Retinal pigment epithelial cell (primary cell): ENCODE results near the gene FCMR.
"Not testable (repeated sequence)": the region's sequence is repeated elsewhere in the genome, so short reads cannot be mapped to it uniquely, and the experiment has no call there.

Source experiments
- DNase-seq: peaks from one replicate; pipeline ENCODE4 v3.0.0-alpha.2; 2010; ENCODE audit warnings: low read depth
- H3K4me3 ChIP-seq: 2 replicates; pipeline ENCODE4 v1.5.1; 2011; ENCODE audit warnings: mild to moderate bottlenecking, low read length, control low read depth, moderate library complexity
- CTCF ChIP-seq: conservative IDR thresholded peaks from 2 replicates; pipeline ENCODE4 v1.5.1; 2011; ENCODE audit warnings: low read depth, low read length, control low read depth, inconsistent platforms

Gene FCMR

GRCh38 chr1:206931709-206932108, 10.0 kb upstream of the FCMR start:
- TF ChIP-seq CTCF, result peak; percentile 21
- DNase-seq, result no peak
- H3K4me3 ChIP-seq, result no peak overlapping the region

DNA sequence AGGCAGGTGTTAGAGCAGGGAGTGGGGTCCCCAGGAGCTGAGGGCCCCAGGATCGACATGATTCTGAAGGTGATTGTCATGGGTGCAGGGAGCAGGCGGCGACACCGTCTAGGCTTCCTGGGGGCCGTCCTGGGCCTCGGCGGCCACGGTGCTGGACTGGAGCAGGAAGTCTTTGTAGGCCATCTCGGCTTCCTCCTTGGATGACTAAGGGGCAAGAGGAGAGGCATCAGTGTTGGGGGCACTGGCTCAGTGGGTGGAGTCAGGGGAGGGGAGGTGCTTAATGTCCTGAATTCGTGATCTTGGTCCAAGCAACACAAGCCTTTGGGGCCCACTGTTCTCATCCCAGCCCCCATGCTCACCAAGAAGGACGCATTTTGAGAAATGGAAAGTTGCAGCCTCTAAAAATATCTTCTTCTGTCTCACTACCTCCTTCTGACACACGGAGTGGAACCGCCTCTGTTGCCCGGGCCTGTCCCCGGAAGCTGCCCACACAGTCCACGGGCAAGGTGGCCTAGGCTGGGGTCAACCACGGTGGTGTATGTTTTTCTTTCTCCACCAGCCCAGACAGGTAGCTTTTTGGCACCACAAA, 8.6 kb upstream of the FCMR start:
- no peak overlapping the region for H3K4me3 ChIP-seq
- DNase-seq, result no peak
- no peak for TF ChIP-seq CTCF

GRCh38 chr1:206929524-206929923, 7.8 kb upstream of the FCMR start:
- no peak for TF ChIP-seq CTCF
- H3K4me3 ChIP-seq, result no peak overlapping the region
- no peak for DNase-seq

GRCh38 chr1:206926286-206926685, 4.5 kb upstream of the FCMR start:
- TF ChIP-seq CTCF, result no peak
- no peak overlapping the region for H3K4me3 ChIP-seq
- no peak for DNase-seq

- no peak for TF ChIP-seq CTCF
- no peak for DNase-seq
- H3K4me3 ChIP-seq, result no peak overlapping the region
Observed at GRCh38 chr1:206925106-206925736, 3.5 kb upstream of the FCMR start.

DNA sequence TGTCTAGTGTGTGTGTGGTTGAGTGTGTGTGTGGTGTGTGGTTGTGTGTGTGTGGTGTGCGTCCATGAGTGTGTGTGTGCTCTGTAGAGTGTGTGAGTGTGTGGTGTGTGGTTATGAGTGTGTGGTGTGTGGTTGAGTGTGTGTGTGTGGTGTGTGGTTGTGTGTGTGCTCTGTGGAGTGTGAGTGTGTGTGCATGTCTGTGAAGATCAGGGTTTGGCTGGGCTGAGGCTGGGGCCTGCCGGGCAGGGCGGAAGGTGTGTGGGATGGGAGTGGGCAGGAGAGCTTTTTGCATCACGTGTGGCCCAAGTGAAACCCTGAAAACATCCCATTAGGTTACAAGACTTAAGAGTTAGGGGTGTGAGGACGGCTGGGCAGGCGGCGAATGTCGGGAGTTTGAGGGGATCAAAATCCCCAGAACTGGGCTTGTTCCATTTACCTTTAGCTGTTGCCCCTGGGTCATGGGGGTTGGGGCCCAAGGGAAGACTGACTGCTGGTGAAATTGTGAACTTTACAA, 2.9 kb upstream of the FCMR start:
- no peak overlapping the region for H3K4me3 ChIP-seq
- no peak for TF ChIP-seq CTCF
- no peak for DNase-seq

DNA sequence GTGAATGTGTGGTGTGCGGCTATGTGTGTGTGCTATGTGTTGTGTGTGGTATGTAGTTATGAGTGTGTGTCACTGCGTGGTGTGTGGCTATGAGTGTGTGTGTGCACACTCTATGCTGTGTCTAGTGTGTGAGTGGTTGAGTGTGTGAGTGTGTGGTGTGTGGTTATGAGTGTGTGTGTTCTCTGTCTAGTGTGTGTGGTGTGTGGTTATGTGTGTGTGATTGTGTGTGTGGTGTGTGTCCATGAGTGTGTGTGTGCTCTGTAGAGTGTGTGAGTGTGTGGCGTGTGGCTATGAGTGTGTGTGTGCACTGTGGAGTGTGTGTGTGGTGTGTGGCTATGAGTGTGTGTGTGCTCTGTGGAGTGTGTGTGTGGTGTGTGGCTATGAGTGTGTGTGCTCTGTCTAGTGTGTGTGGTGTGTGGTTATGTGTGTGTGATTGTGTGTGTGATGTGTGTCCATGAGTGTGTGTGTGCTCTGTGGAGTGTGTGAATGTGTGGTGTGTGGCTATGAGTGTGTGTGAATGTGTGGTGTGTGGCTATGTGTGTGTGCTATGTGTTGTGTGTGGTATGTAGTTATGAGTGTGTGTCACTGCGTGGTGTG, 2.3 kb upstream of the FCMR start:
- DNase-seq, H3K4me3 ChIP-seq: not testable (repeated sequence)
